ENCODE data around the gene SPINK4.
A peak's percentile ranks its signal among the peaks of the same experiment; 100 is the strongest.

The SPINK4 gene

GRCh38 chr9:33294670-33295432 is 54.9 kb downstream of the SPINK4 start:
- DNase-seq = no peak

GRCh38 chr9:33295571-33295970 is 55.6 kb downstream of the SPINK4 start:
- DNase-seq = no peak

- peak; percentile 56 for DNase-seq
These were observed 57.5 kb downstream of the SPINK4 start for GRCh38 chr9:33297432-33297831.

Data from NCI-H2029 (cell line).